GM12891 (cell line): ENCODE measurements around the gene G6PC3.
"Not testable (repeated sequence)": the region's sequence is repeated elsewhere in the genome, so short reads cannot be mapped to it uniquely, and the experiment has no call there.

Experiments
- POLR2A ChIP-seq: IDR thresholded peaks from 2 replicates; pipeline ENCODE4 v1.6.1; 2011; ENCODE audit warnings: low read depth, low read length, control low read depth
- POLR2AphosphoS5 ChIP-seq: IDR thresholded peaks from 2 replicates; pipeline ENCODE4 v1.6.1; 2011; ENCODE audit warnings: low read depth, low read length, control low read depth
- POU2F2 ChIP-seq: IDR thresholded peaks from 2 replicates; pipeline ENCODE4 v1.6.1; 2011; ENCODE audit warnings: low read depth, mild to moderate bottlenecking, control low read depth, low read length, moderate library complexity
- SPI1 ChIP-seq: IDR thresholded peaks from 2 replicates; pipeline ENCODE4 v1.6.1; 2011; ENCODE audit warnings: low read depth, low read length, control low read depth
- TAF1 ChIP-seq: IDR thresholded peaks from 2 replicates; pipeline ENCODE4 v1.6.1; 2011; ENCODE audit warnings: low read depth, low read length, control low read depth

- not testable (repeated sequence) for TF ChIP-seq POLR2A, TAF1, POLR2AphosphoS5, SPI1, POU2F2
Observed at GRCh38 chr17:44101858-44102257, 31.3 kb downstream of the G6PC3 start.
